Esophagus squamous epithelium (tissue), 4 donors: ENCODE data around the gene HS6ST2.

Source experiments
- CTCF ChIP-seq, 6 experiments: fragments of 450-650 bp in 4 of 6; fragments of 200-600 bp in 2 of 6; sonication (generic) in 2 of 6; IDR thresholded peaks; one replicate each; pipeline ENCODE4 v1.5.1; 2016 to 2019; ENCODE audit warnings: antibody characterized with exemption in 6 of 6, mild to moderate bottlenecking in 4 of 6, moderate library complexity in 4 of 6
- POLR2A ChIP-seq, 4 donors: fragments of 450-650 bp; IDR thresholded peaks; one replicate each; pipeline ENCODE4 v1.6.1; 2017; ENCODE audit warnings: antibody characterized with exemption in 4 of 4, mild to moderate bottlenecking in 4 of 4, moderate library complexity in 3 of 4

- no peak for TF ChIP-seq CTCF (IDR thresholded peaks at IDR 0.05)
- TF ChIP-seq POLR2A (IDR thresholded peaks at IDR 0.05), result no peak
These were observed 320.1 kb downstream of the HS6ST2 start for GRCh38 chrX:132638313-132638712.
